Hepatocyte (in vitro differentiated cells): ENCODE data around the gene SIGLECL1. TPM values are rescaled to one million over a fixed set of nuclear protein-coding genes. Genes with fewer than 3 reads are reported as not detected.

Experiments
- DNase-seq: peaks from one replicate; pipeline ENCODE4 v3.0.0-alpha.2; 2016; ENCODE audit warnings: low spot score
- H2AFZ ChIP-seq: fragments of 200-600 bp; sonication (generic); 2 replicates; pipeline ENCODE4 v1.6.0; 2016; ENCODE audit warnings: antibody characterized with exemption, mild to moderate bottlenecking
- H3K27ac ChIP-seq: fragments of 200-600 bp; sonication (generic); 2 replicates; pipeline ENCODE4 v1.5.1; 2016; ENCODE audit warnings: mild to moderate bottlenecking
- H3K27me3 ChIP-seq: fragments of 200-600 bp; sonication (generic); 2 replicates; pipeline ENCODE4 v1.6.1; 2016
- H3K36me3 ChIP-seq: fragments of 200-600 bp; sonication (generic); replicated peaks from 2 replicates; pipeline ENCODE4 v1.5.1; 2016; ENCODE audit warnings: low read depth; ENCODE audit not compliant: insufficient read depth
- H3K4me1 ChIP-seq: fragments of 200-600 bp; sonication (generic); 2 replicates; pipeline ENCODE4 v1.5.1; 2016; ENCODE audit warnings: mild to moderate bottlenecking, moderate library complexity; ENCODE audit not compliant: insufficient read depth
- H3K4me2 ChIP-seq: fragments of 200-600 bp; sonication (generic); 2 replicates; pipeline ENCODE4 v1.6.0; 2016
- H3K4me3 ChIP-seq: fragments of 200-600 bp; sonication (generic); 2 replicates; pipeline ENCODE4 v1.5.1; 2016; ENCODE audit warnings: mild to moderate bottlenecking
- H3K79me2 ChIP-seq: fragments of 200-600 bp; sonication (generic); 2 replicates; pipeline ENCODE4 v1.6.0; 2017; ENCODE audit warnings: mild to moderate bottlenecking
- H3K9me2 ChIP-seq: fragments of 200-600 bp; sonication (generic); replicated peaks from 2 replicates; pipeline ENCODE4 v1.6.0; 2017; ENCODE audit warnings: mild to moderate bottlenecking; ENCODE audit not compliant: insufficient read depth
- H3K9me3 ChIP-seq: fragments of 200-600 bp; sonication (generic); 2 replicates; pipeline ENCODE4 v1.5.1; 2016; ENCODE audit warnings: low read depth, mild to moderate bottlenecking
- H4K20me1 ChIP-seq: fragments of 200-600 bp; sonication (generic); 2 replicates; pipeline ENCODE4 v1.6.0; 2016; ENCODE audit warnings: mild to moderate bottlenecking; ENCODE audit not compliant: insufficient read depth, poor library complexity, severe bottlenecking
- CTCF ChIP-seq: fragments of 200-600 bp; sonication (generic); IDR thresholded peaks from 2 replicates; pipeline ENCODE4 v1.5.1; 2016; ENCODE audit warnings: antibody characterized with exemption, mild to moderate bottlenecking; ENCODE audit not compliant: poor library complexity
- EZH2 ChIP-seq: fragments of 200-600 bp; sonication (generic); IDR thresholded peaks from 2 replicates; pipeline ENCODE4 v1.6.1; 2016; ENCODE audit warnings: antibody characterized with exemption, mild to moderate bottlenecking, borderline replicate concordance
- EZH2phosphoT487 ChIP-seq: fragments of 200-600 bp; sonication (generic); IDR thresholded peaks from one replicate; pipeline ENCODE4 v1.6.1; 2018; ENCODE audit warnings: antibody characterized with exemption, mild to moderate bottlenecking, low read depth, moderate library complexity; ENCODE audit not compliant: unreplicated experiment, severe bottlenecking
- WGBS: methylation state at CpG from one replicate; pipeline ENCODE4 v1.1.6; 2016; ENCODE audit warnings: low lambda C conversion rate; ENCODE audit errors: missing lambda C conversion rate; 5-methylcytosine and 5-hydroxymethylcytosine counted together
- polyA plus RNA-seq: library from polyadenylated mRNA; unstranded; fragments of >200 nt; fragmentation: Nextera tagmentation; extraction: Ambion mirVana; gene quantifications from 2 replicates; pipeline ENCODE4 v1.2.1, GENCODE V29; 2016
- total RNA-seq: library from RNA; depleted of rRNA; stranded (reverse); fragments of >200 nt; gene quantifications from 2 replicates; pipeline ENCODE4 v1.2.3, GENCODE V29; 2014

SIGLECL1 gene
- total and polyA plus RNA-seq, 2 experiments from 2014 or later, result not detected

- no peaks in the 10 kb centered on the region for H3K9me2 ChIP-seq
Measured at GRCh38 chr19:51263808-51264207, 12.9 kb downstream of the SIGLECL1 start.

GRCh38 chr19:51271067-51271466, 20.2 kb downstream of the SIGLECL1 start:
- TF ChIP-seq EZH2phosphoT487 (no peak), EZH2 (no peak), CTCF (no peak)
- Histone ChIP-seq H3K36me3 (no peaks in the 10 kb centered on the region), H4K20me1 (no peaks in the 10 kb centered on the region), H3K4me3 (no peak overlapping the region), H3K4me1 (no peaks in the 10 kb centered on the region), H3K9me3 (no peaks in the 10 kb centered on the region), H2AFZ (no peak overlapping the region), H3K79me2 (no peaks in the 10 kb centered on the region), H3K9me2 (no peaks in the 10 kb centered on the region), H3K27me3 (no peaks in the 10 kb centered on the region), H3K27ac (no peak overlapping the region), H3K4me2 (no peak overlapping the region)
- 94% methylated on average over 26 of the region's 26 CpGs for WGBS
- DNase-seq, result no peak

More at GRCh38 chr19:51263808-51264207, 12.9 kb downstream of the SIGLECL1 start:
- no peaks in the 10 kb centered on the region for H4K20me1 ChIP-seq
- H3K79me2 ChIP-seq, result no peaks in the 10 kb centered on the region
- no peak for TF ChIP-seq EZH2
- H2AFZ ChIP-seq, result no peak overlapping the region
- H3K36me3 ChIP-seq, result no peaks in the 10 kb centered on the region
- DNase-seq, result no peak
- no peak overlapping the region for H3K4me2 ChIP-seq
- H3K27me3 ChIP-seq, result no peaks in the 10 kb centered on the region
- H3K4me1 ChIP-seq, result no peaks in the 10 kb centered on the region
- H3K9me3 ChIP-seq, result no peaks in the 10 kb centered on the region
- H3K27ac ChIP-seq, result no peak overlapping the region
- 90% methylated on average over 4 of the region's 4 CpGs for WGBS
- H3K4me3 ChIP-seq, result no peak overlapping the region

GRCh38 chr19:51272183-51272810, 21.4 kb downstream of the SIGLECL1 start:
- Histone ChIP-seq H3K79me2 (no peaks in the 10 kb centered on the region), H3K36me3 (no peaks in the 10 kb centered on the region), H4K20me1 (no peaks in the 10 kb centered on the region), H3K4me1 (no peaks in the 10 kb centered on the region), H3K27ac (no peak overlapping the region), H2AFZ (no peak overlapping the region), H3K4me3 (no peak overlapping the region), H3K27me3 (no peaks in the 10 kb centered on the region), H3K9me2 (no peaks in the 10 kb centered on the region), H3K4me2 (no peak overlapping the region), H3K9me3 (no peaks in the 10 kb centered on the region)
- 76% methylated on average over 6 of the region's 6 CpGs for WGBS
- TF ChIP-seq EZH2phosphoT487, result no peak
- TF ChIP-seq CTCF, result no peak
- no peak for TF ChIP-seq EZH2
- DNase-seq, result no peak

GRCh38 chr19:51274049-51274770, 23.3 kb downstream of the SIGLECL1 start:
- no peak overlapping the region for H2AFZ ChIP-seq
- H3K4me2 ChIP-seq, result no peak overlapping the region
- H3K27ac ChIP-seq, result no peak overlapping the region
- WGBS, result 87% methylated on average over 8 of the region's 8 CpGs
- no peaks in the 10 kb centered on the region for H3K36me3 ChIP-seq
- no peaks in the 10 kb centered on the region for H4K20me1 ChIP-seq
- no peaks in the 10 kb centered on the region for H3K4me1 ChIP-seq
- no peaks in the 10 kb centered on the region for H3K79me2 ChIP-seq
- H3K27me3 ChIP-seq, result no peaks in the 10 kb centered on the region
- TF ChIP-seq CTCF (no peak), EZH2phosphoT487 (no peak), EZH2 (no peak)
- H3K4me3 ChIP-seq, result no peak overlapping the region
- no peaks in the 10 kb centered on the region for H3K9me2 ChIP-seq
- no peaks in the 10 kb centered on the region for H3K9me3 ChIP-seq
- no peak for DNase-seq
